Liver (tissue), 3 donors: ENCODE data around the gene SRP19.

ENCODE experiments used
- FOXA1 ChIP-seq: IDR thresholded peaks from 2 replicates; pipeline ENCODE4 v1.6.1; 2016; ENCODE audit warnings: antibody characterized with exemption
- GABPA ChIP-seq, 2 donors: IDR thresholded peaks in 1 of 2; conservative IDR thresholded peaks in 1 of 2; 2 replicates each; pipeline ENCODE4 v1.6.1; 2016; ENCODE audit warnings: antibody characterized with exemption in 2 of 2, mild to moderate bottlenecking in 1 of 2, moderate library complexity in 1 of 2
- JUND ChIP-seq, 2 donors: IDR thresholded peaks; 2 replicates each; pipeline ENCODE4 v1.6.1; 2016; ENCODE audit warnings: antibody characterized with exemption in 2 of 2
- RAD21 ChIP-seq, 2 donors: IDR thresholded peaks; 2 replicates each; pipeline ENCODE4 v1.6.1; 2016; ENCODE audit warnings: antibody characterized with exemption in 2 of 2, mild to moderate bottlenecking in 2 of 2
- RXRA ChIP-seq, 2 donors: IDR thresholded peaks; 2 replicates each; pipeline ENCODE4 v1.6.1; 2017 to 2018; ENCODE audit warnings: antibody characterized with exemption in 2 of 2, mild to moderate bottlenecking in 1 of 2
- SP1 ChIP-seq: IDR thresholded peaks from 2 replicates; pipeline ENCODE4 v1.6.1; 2018; ENCODE audit warnings: antibody characterized with exemption, mild to moderate bottlenecking
- TAF1 ChIP-seq: conservative IDR thresholded peaks from 2 replicates; pipeline ENCODE4 v1.6.1; 2016; ENCODE audit warnings: antibody characterized with exemption, mild to moderate bottlenecking
- YY1 ChIP-seq: IDR thresholded peaks from 2 replicates; pipeline ENCODE4 v1.6.1; 2016; ENCODE audit warnings: antibody characterized with exemption, mild to moderate bottlenecking
- TF ChIP-seq, protein P1 (sequence below): fragments of 150-350 bp; IDR thresholded peaks from 2 replicates; pipeline ENCODE4 v1.5.1; 2017; ENCODE audit warnings: improper control_type of control experiment, low read depth, low read length; ENCODE audit not compliant: missing input control
- TF ChIP-seq, protein P2 (sequence below): IDR thresholded peaks from 2 replicates; pipeline ENCODE4 v1.6.1; 2016; ENCODE audit warnings: antibody characterized with exemption
- TF ChIP-seq, protein P3 (sequence below): IDR thresholded peaks from 2 replicates; pipeline ENCODE4 v1.6.1; 2016; ENCODE audit warnings: antibody characterized with exemption, mild to moderate bottlenecking
- TF ChIP-seq, protein P4 (sequence below): IDR thresholded peaks from 2 replicates; pipeline ENCODE4 v1.6.1; 2016; ENCODE audit warnings: antibody characterized with exemption
- donor health status: healthy.
- donor health status: healthy.

DNA sequence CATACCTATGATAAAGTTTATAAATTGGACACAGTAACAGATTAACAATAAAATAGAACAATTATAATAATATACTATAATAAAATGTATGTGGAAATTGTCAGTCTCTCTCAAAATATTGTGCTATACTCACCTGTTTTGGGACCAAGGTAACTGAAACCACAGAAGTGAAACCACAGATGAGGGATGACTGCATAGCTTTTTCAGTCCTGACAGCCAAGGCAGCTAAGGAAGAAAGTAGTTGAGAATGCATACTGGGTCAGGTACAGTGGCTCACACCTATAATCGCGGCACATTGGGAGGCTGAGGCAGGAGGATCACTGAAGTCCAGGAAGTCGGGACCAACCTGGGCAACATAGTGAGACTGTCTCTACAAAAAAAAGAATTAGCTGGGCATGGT lies 8.9 kb downstream of the SRP19 start:
- TF ChIP-seq TAF1 (no peak), RAD21 (IDR thresholded peaks at IDR 0.05) (no peak), GABPA (IDR thresholded peaks at IDR 0.05 in 1 of 2, conservative IDR thresholded peaks at IDR 0.05 in 1 of 2) (no peak), FOXA1 (no peak), SP1 (no peak), YY1 (no peak), JUND (IDR thresholded peaks at IDR 0.05) (no peak), RXRA (IDR thresholded peaks at IDR 0.05) (no peak)
- TF ChIP-seq, protein P1, sequence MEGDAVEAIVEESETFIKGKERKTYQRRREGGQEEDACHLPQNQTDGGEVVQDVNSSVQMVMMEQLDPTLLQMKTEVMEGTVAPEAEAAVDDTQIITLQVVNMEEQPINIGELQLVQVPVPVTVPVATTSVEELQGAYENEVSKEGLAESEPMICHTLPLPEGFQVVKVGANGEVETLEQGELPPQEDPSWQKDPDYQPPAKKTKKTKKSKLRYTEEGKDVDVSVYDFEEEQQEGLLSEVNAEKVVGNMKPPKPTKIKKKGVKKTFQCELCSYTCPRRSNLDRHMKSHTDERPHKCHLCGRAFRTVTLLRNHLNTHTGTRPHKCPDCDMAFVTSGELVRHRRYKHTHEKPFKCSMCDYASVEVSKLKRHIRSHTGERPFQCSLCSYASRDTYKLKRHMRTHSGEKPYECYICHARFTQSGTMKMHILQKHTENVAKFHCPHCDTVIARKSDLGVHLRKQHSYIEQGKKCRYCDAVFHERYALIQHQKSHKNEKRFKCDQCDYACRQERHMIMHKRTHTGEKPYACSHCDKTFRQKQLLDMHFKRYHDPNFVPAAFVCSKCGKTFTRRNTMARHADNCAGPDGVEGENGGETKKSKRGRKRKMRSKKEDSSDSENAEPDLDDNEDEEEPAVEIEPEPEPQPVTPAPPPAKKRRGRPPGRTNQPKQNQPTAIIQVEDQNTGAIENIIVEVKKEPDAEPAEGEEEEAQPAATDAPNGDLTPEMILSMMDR, result no peak
- TF ChIP-seq, protein P2, sequence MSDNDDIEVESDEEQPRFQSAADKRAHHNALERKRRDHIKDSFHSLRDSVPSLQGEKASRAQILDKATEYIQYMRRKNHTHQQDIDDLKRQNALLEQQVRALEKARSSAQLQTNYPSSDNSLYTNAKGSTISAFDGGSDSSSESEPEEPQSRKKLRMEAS, result no peak
- TF ChIP-seq, protein P3, sequence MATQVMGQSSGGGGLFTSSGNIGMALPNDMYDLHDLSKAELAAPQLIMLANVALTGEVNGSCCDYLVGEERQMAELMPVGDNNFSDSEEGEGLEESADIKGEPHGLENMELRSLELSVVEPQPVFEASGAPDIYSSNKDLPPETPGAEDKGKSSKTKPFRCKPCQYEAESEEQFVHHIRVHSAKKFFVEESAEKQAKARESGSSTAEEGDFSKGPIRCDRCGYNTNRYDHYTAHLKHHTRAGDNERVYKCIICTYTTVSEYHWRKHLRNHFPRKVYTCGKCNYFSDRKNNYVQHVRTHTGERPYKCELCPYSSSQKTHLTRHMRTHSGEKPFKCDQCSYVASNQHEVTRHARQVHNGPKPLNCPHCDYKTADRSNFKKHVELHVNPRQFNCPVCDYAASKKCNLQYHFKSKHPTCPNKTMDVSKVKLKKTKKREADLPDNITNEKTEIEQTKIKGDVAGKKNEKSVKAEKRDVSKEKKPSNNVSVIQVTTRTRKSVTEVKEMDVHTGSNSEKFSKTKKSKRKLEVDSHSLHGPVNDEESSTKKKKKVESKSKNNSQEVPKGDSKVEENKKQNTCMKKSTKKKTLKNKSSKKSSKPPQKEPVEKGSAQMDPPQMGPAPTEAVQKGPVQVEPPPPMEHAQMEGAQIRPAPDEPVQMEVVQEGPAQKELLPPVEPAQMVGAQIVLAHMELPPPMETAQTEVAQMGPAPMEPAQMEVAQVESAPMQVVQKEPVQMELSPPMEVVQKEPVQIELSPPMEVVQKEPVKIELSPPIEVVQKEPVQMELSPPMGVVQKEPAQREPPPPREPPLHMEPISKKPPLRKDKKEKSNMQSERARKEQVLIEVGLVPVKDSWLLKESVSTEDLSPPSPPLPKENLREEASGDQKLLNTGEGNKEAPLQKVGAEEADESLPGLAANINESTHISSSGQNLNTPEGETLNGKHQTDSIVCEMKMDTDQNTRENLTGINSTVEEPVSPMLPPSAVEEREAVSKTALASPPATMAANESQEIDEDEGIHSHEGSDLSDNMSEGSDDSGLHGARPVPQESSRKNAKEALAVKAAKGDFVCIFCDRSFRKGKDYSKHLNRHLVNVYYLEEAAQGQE, result no peak
- TF ChIP-seq, protein P4, sequence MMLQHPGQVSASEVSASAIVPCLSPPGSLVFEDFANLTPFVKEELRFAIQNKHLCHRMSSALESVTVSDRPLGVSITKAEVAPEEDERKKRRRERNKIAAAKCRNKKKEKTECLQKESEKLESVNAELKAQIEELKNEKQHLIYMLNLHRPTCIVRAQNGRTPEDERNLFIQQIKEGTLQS, result no peak
